HG02885 (cell line): Measurements from ENCODE around the gene P4HA3.

ENCODE experiments used
- ATAC-seq: cut with Tn5 transposase; IDR thresholded peaks from one replicate; pipeline ENCODE4 v1.9.1; 2021; ENCODE audit warnings: mild to moderate bottlenecking; ENCODE audit not compliant: unreplicated experiment, poor library complexity

P4HA3 gene

GRCh38 chr11:74269161-74269811 is 42.2 kb downstream of the P4HA3 start:
- no peak for ATAC-seq

GRCh38 chr11:74268456-74268855 is 43.0 kb downstream of the P4HA3 start:
- no peak for ATAC-seq

GRCh38 chr11:74267014-74267413 is 44.4 kb downstream of the P4HA3 start:
- no peak for ATAC-seq

DNA sequence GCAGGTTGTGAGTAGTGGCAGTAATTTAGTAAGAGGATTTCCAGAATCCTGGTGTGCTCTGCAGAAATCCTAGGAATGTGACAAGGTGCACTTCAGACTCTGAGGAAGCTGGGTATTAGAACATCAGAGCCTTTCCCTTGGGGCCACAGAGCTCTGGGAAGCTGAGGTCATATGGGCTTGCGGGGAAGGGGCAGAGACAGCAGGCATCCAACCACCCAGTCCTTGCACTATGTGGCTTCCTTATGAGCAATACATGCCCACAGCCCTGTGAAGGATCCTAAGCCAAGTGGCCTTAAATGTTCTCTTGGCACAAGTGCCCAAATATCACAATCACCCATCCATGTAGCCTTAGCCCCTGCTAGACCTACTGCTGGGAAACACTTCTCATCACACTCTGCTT is 46.2 kb downstream of the P4HA3 start:
- ATAC-seq: no peak

DNA sequence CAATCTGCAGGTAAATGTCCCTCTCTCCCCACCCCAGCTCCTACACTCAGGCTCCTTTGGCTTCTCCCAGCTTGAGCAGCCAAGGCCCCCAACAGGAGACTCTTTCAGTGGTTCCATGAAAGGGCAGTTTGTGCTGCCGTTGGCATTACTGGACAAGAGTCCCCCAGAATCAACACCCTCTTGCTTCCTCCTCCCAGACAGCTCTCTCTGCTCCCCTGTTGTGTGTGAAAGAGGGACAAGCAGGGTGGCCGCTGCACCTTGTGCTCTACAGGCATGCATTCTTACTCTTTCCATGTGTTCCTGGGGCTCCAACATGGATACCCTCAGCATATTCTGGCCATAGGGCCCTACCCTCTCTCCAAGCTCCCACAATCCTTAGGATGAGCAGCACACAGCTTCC is 48.7 kb downstream of the P4HA3 start:
- no peak for ATAC-seq

DNA sequence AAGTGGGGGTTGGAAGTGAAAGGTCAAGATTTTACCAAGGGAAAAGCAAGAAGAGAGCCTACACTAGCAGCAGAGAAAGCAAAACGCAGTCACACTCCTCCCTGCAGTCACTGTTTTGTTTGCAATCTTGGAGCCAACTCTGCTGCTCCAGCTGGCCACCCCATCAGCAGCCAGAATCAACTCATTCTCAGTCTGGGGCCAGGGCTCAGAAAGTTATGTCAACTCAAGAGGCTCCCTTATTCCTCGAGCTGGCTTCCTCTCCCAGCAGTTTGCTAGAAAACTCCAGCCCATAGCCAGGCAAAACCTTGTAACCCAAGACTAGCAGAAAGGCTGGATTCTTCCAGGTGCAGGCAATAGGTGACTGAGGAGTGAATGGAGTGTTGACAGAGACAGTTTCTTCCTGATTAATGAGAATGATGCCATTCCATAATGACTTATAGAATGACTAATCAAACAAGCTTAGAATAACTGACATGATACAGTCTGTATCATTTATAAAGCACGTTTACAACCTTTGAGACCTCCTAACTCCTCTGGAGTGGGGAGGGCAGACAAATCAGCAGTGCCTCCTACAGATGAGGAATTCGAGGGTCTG is 53.4 kb downstream of the P4HA3 start:
- ATAC-seq: no peak

- no peak for ATAC-seq
Observed at GRCh38 chr11:74256378-74257133, 54.9 kb downstream of the P4HA3 start.

DNA sequence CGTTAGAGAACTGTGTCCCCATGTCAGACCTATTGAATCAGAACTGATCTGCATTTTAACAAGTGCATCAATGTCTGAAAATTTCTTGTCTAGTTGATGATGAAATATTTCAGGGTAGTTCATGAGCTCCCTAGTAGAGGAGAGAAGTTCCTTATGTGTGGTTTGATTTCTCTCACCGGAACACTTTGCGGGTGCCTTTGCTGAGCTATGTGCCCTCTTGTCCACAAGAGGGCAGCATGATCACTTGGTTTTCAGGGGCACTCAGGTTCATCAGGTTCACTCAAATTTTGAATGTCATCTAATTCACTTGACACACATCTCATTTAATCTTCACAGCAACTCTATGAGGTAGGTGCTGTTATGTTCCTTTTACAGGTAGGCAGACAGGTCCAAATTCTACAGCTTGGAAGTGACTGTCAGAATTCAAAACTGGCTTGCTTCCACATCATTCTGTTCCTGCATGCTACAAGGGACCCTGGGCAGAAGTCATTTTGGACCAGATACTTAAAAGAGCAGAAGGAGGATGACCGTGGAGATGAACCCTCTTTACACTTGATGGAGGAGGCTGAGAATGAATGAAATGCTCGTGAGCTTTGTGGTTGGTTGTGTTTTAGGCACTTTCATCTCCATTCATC is 55.6 kb downstream of the P4HA3 start:
- no peak for ATAC-seq

DNA sequence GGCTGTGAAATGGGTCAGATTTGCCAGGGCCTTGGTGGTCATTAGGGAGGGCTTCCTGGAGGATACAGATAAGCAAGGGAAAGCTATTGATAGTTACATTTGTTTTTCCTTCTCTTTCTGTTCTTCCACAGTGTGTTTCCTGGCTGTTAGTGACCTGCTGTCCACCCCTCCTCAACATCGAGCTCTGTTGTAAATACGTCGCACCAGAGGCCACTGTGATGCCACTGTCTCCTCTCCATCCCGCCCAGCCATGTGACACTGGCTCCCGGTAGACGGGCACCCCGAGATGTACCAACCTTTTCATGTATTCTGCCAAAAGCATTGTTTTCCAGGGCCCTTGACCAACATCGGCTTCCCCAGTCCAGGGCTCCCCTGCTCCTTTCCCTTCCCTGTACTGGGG is 58.1 kb downstream of the P4HA3 start:
- ATAC-seq: no peak

DNA sequence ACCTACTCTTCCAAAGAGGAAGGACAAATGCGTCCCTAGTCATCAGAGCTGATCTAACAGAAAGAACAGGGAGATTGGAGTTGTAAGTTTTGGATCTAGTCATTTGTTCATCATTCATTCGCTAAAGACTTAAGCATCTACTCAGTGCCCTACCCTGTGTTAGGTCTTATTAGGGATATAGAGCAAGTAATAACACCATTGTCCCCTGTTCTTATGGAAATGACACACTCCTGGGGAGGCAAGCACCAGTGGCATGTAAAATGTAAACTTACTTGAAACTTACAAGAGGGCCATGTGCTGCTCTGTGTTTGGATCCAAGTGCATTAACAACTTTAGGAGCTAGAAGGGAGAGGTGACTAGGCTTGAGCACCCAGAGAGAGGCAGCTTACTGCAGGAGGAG is 61.9 kb downstream of the P4HA3 start:
- ATAC-seq: no peak

GRCh38 chr11:74248469-74248868 is 63.0 kb downstream of the P4HA3 start:
- no peak for ATAC-seq

DNA sequence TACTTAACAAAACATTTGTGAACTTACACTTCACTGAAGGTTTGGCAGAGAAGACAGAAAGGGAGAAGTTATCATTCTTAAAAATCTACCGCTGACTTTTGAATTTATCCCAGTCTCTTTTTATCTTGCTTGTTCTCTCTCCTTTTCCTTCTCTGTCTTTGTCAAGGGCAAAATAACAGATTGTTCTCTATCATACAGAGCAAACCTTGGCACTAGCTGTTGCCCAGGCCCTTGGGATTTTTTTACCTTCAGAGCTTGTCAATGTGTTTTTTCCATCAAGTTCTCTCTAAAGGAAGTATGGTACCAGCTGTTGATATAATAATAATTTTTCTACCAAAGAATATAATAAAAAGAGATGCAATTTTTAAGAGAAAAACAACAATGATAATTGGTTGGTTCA is 73.2 kb downstream of the P4HA3 start:
- no peak for ATAC-seq

DNA sequence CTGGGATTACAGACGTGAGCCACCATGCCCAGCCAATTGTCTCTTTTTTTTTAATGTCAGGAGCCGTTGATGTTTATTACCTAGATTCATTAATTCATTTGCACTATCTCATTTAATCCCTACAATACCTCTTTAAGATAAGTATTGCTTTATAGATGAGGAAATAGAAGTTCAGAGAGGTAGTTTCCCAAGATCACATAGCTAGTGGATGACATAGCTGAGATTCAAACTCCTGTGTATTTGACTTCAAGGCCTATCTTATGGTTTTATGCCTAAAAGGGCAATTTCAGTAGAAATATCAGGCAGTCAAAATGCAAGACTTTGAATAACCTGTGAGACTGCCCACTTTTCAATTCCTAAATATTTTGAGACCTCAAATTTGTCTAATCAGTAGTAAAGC is 73.9 kb downstream of the P4HA3 start:
- ATAC-seq: no peak

- ATAC-seq: no peak
Observed at GRCh38 chr11:74235121-74235520, 76.3 kb downstream of the P4HA3 start.

- ATAC-seq: no peak
Observed at GRCh38 chr11:74233683-74234082, 77.8 kb downstream of the P4HA3 start.

DNA sequence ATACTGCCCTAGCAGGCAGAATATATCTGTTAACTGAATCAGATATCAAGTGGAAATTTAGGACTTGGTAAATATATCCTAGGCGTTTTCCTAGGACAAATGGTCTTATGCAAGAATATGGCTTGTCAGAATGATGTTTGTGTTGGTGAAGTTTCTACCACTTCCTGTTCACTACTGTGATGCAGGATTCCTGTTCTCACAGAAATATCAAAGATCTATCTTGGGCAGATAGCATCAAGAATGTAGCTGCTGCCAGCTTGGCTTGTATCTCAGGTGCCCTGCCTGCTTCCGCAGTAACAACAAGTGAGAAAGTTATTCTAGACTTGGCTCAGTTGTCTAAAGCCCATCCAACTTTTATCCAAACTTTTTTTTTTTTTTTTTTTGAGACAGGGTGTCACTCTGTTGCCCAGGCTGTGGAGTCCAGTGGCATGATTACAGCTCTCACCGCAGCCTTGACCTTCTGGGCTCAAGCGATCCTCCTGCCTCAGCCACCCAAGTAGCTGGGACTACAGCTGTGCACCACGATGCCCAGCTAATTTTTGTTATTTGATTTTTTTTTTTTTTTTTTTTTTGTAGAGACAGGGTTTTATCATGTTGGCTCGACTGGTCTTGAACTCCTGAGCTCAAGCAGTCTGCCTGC is 79.0 kb downstream of the P4HA3 start:
- no peak for ATAC-seq

DNA sequence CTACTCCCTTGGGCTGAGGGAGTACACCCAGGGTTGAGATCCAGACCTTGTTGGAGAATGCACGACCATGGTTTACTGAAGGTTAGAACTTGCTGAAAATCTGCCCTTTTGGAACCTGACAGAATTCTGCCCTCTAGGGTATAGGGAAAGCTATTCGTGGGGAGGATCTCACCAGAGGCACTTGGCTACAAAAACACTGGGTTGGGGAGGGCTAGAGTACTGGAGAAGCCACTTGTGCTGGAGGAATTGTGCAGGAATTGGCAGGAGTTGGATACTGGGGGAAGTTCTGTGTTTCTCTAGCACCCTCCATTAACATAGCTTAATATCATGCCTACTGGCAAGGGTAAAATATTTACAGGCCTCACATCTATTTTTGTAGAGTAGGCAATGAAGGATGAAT is 84.5 kb downstream of the P4HA3 start:
- ATAC-seq: no peak

DNA sequence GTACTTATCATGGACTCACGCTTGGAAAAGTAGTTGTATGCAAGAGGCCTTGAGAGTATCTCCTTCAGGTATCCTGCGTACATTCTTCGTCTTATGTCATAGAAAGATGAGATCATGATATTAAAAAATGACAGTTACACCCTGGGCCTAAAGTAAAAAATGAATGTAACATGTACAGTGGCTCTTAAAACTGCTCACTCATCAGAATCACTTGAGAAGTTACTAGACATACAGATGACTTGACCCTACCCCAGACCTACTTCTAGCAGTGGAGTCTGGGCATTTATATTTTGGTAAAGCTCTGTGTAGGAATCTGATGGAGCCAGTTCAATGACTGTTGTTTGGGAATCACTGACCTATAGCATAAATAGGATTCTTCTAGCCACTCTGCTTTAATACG is 85.9 kb downstream of the P4HA3 start:
- no peak for ATAC-seq

GRCh38 chr11:74221816-74222215 is 89.6 kb downstream of the P4HA3 start:
- ATAC-seq: no peak

DNA sequence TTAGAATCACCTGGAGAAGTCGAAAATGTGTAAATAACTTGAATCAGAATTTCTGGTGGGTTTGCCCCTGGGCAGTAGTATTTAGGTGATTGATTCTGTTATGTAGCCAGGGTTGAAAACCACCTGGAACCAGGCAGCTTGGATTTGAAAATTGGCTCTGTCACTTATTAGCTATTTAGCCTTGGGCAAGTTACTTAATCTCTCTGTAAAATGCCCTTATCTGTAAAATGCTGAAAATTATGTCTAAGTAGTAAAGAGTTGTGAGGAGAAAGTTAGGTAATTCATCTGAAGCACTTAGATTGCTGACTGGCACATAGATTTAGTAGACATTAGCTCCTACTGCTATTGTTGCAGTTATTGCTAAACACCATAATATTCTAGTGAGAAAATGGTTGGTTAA is 91.1 kb downstream of the P4HA3 start:
- ATAC-seq: no peak
